ENCODE data around the gene IFIT2. TPM values are rescaled to one million over a fixed set of nuclear protein-coding genes. Genes with fewer than 3 reads are reported as not detected.

IFIT2 gene
- total RNA-seq, 1 experiment from 2014 or later = not detected

- TF ChIP-seq CTCF (conservative IDR thresholded peaks at IDR 0.05) = no peak
- H3K9me3 ChIP-seq (ENCODE audit: control insufficient read depth, low read depth, low read length) = no peaks in the 10 kb centered on the region
- H3K27me3 Mint-ChIP-seq (ENCODE audit: low read depth) = no peaks in the 10 kb centered on the region
- H2AK5ac ChIP-seq (ENCODE audit: insufficient read length, low read length) = no peak overlapping the region
- no peak overlapping the region for H3K4me2 ChIP-seq (ENCODE audit: insufficient read depth, insufficient read length, low read length)
- H4K5ac ChIP-seq (ENCODE audit: insufficient read length, low read depth, low read length) = no peak overlapping the region
- no peak overlapping the region for H2BK12ac ChIP-seq (ENCODE audit: insufficient read length, low read depth, low read length)
- DNase-seq = no peak
- no peak overlapping the region for H3K23ac ChIP-seq (ENCODE audit: insufficient read length, low read depth, low read length)
- H2AFZ ChIP-seq (ENCODE audit: low read length) = no peak overlapping the region
- H3K27ac Mint-ChIP-seq = peak overlapping the region in 1 of 3 experiments; percentile 20; a peak in 1 of 7 replicates
- H3K14ac ChIP-seq (ENCODE audit: insufficient read depth, low read length) = no peak overlapping the region
- no peak overlapping the region for H4K91ac ChIP-seq (ENCODE audit: insufficient read length, low read depth, low read length)
- H3K9ac ChIP-seq (ENCODE audit: extremely low read depth, insufficient read length, low read length) = no peak overlapping the region
- no peak overlapping the region for H2BK15ac ChIP-seq (ENCODE audit: low read depth, low read length)
- H3K9me3 Mint-ChIP-seq = no peaks in the 10 kb centered on the region
- no peak overlapping the region for H2BK120ac ChIP-seq (ENCODE audit: low read depth, low read length, poor library complexity, severe bottlenecking)
- H3K36me3 Mint-ChIP-seq (ENCODE audit: insufficient read depth in 1 of 3, low read depth in 3 of 3) = no peaks in the 10 kb centered on the region
- H3K79me1 ChIP-seq (ENCODE audit: insufficient read depth, low read depth, low read length, poor library complexity, severe bottlenecking) = no peaks in the 10 kb centered on the region
- H2BK20ac ChIP-seq (ENCODE audit: low read depth, low read length, poor library complexity, severe bottlenecking) = no peak overlapping the region
- H3K27ac ChIP-seq (ENCODE audit: insufficient read length, low read depth, low read length) = no peak overlapping the region
- no peak overlapping the region for H3K56ac ChIP-seq (ENCODE audit: insufficient read length, low read depth, low read length)
- H3K4me3 Mint-ChIP-seq = no peak overlapping the region
- H3K79me2 ChIP-seq (ENCODE audit: insufficient read depth, low read length) = no peaks in the 10 kb centered on the region
- no peak overlapping the region for H3K4ac ChIP-seq (ENCODE audit: low read depth, low read length)
- peaks cover 21% of the 10 kb centered on the region for H3K4me1 ChIP-seq (ENCODE audit: insufficient read depth, low read length)
- H2BK5ac ChIP-seq (ENCODE audit: insufficient read length, low read length) = no peak overlapping the region
- no peak overlapping the region for H3T11ph ChIP-seq (ENCODE audit: low read length)
- H3K27me3 ChIP-seq (ENCODE audit: insufficient read depth, low read length) = no peaks in the 10 kb centered on the region
- H3K18ac ChIP-seq (ENCODE audit: insufficient read length, low read depth, low read length) = no peak overlapping the region
- H3K4me1 Mint-ChIP-seq = peaks cover 58% of the 10 kb centered on the region in 2 experiments
- no peaks in the 10 kb centered on the region for H3K23me2 ChIP-seq (ENCODE audit: insufficient read length, low read depth, low read length, poor library complexity, severe bottlenecking)
- no peaks in the 10 kb centered on the region for H4K20me1 ChIP-seq (ENCODE audit: control insufficient read depth, insufficient read depth, insufficient read length)
- H4K8ac ChIP-seq (replicated peaks; ENCODE audit: insufficient read length, low read depth, low read length) = no peak overlapping the region
- WGBS (ENCODE audit: extremely low coverage, insufficient read length, low lambda C conversion rate) = no CpG with 5 or more reads among the region's 2 CpGs
Observed at GRCh38 chr10:89344156-89344555, 42.3 kb downstream of the IFIT2 start.

Data from H9 (cell line).